ENCODE measurements around the gene APOF.

Gene APOF

GRCh38 chr12:56333679-56334489 lies 28.8 kb downstream of the APOF start, which contains the start of gene PAN2 (continued):
- 0 out of 2 replicates have a peak, but pooled peaks have one; percentile 44 for TF ChIP-seq ZNF324 (tag by site-specific recombination; IDR thresholded peaks at IDR 0.05)
- TF ChIP-seq ZBTB49 (tag by site-specific recombination; IDR thresholded peaks at IDR 0.05; ENCODE audit: low read depth), result no peak
- no peak for TF ChIP-seq ZNF560 (tag by site-specific recombination; IDR thresholded peaks at IDR 0.05; ENCODE audit: borderline replicate concordance)
- no peak for TF ChIP-seq ZNF654 (tag by site-specific recombination; IDR thresholded peaks at IDR 0.05; ENCODE audit: low read depth)
- TF ChIP-seq WT1 (tag by site-specific recombination; IDR thresholded peaks at IDR 0.05), result no peak
- TF ChIP-seq ZNF140 (tag by site-specific recombination; IDR thresholded peaks at IDR 0.05), result no peak
- TF ChIP-seq KLF17 (tag by site-specific recombination; IDR thresholded peaks at IDR 0.05), result no peak
- TF ChIP-seq ZNF571 (tag by site-specific recombination; IDR thresholded peaks at IDR 0.05), result no peak
- no peak for TF ChIP-seq ZSCAN4 (tag by site-specific recombination; IDR thresholded peaks at IDR 0.05)
- TF ChIP-seq ZNF146 (tag by site-specific recombination; IDR thresholded peaks at IDR 0.05), result no peak
- TF ChIP-seq ZNF211 (tag by site-specific recombination; IDR thresholded peaks at IDR 0.05; ENCODE audit: low read depth), result no peak
- TF ChIP-seq ZBTB10 (tag by site-specific recombination; IDR thresholded peaks at IDR 0.05), result peak; percentile 92
- TF ChIP-seq ZNF114 (tag by site-specific recombination; IDR thresholded peaks at IDR 0.05), result no peak
- TF ChIP-seq ZNF768 (tag by site-specific recombination; IDR thresholded peaks at IDR 0.05), result no peak
- no peak for TF ChIP-seq ZFP3 (tag by site-specific recombination; IDR thresholded peaks at IDR 0.05; ENCODE audit: low read depth)
- no peak for TF ChIP-seq ZNF747 (tag by site-specific recombination; IDR thresholded peaks at IDR 0.05)
- 0 out of 2 replicates have a peak, but pooled peaks have one; percentile 14 for TF ChIP-seq ZNF24 (tag by site-specific recombination; IDR thresholded peaks at IDR 0.05)
- no peak for TF ChIP-seq ZBTB1 (tag by site-specific recombination; IDR thresholded peaks at IDR 0.05)
- no peak; the same call in 1 of the 2 replicates for TF ChIP-seq ZNF558 (tag by site-specific recombination; IDR thresholded peaks at IDR 0.05)
- no peak for TF ChIP-seq ZNF704 (tag by site-specific recombination; IDR thresholded peaks at IDR 0.05)
- TF ChIP-seq GLI2 (tag by site-specific recombination; IDR thresholded peaks at IDR 0.05; ENCODE audit: borderline replicate concordance, low read depth), result no peak
- TF ChIP-seq MZF1 (tag by site-specific recombination; IDR thresholded peaks at IDR 0.05; ENCODE audit: borderline replicate concordance), result no peak
- TF ChIP-seq AEBP2 (tag by site-specific recombination; IDR thresholded peaks at IDR 0.05; ENCODE audit: borderline replicate concordance), result no peak
- peak; percentile 90 for TF ChIP-seq ZXDB (tag by site-specific recombination; IDR thresholded peaks at IDR 0.05)
- TF ChIP-seq OVOL3 (tag by site-specific recombination; IDR thresholded peaks at IDR 0.05), result no peak
- TF ChIP-seq ZBTB48 (tag by site-specific recombination; IDR thresholded peaks at IDR 0.05), result no peak; the same call in 1 of the 2 replicates
- TF ChIP-seq ZIC2 (tag by site-specific recombination; IDR thresholded peaks at IDR 0.05), result peak; percentile 50; the same call in 1 of the 2 replicates
- TF ChIP-seq HOXA7 (CRISPR knock-in tag; IDR thresholded peaks at IDR 0.05; ENCODE audit: borderline replicate concordance), result no peak
- peak; percentile 95 for TF ChIP-seq ZNF335 (tag by site-specific recombination; conservative IDR thresholded peaks at IDR 0.05)
- TF ChIP-seq ZNF354C (tag by site-specific recombination; IDR thresholded peaks at IDR 0.05; ENCODE audit: borderline replicate concordance, low read depth), result no peak
- TF ChIP-seq SETDB1 (IDR thresholded peaks at IDR 0.05; ENCODE audit: insufficient read length, low read length), result no peak
